ENCODE data around the gene GP2.

- TF ChIP-seq EZH2 (IDR thresholded peaks at IDR 0.05; ENCODE audit: low read length, missing control alignments) (no peak), CTCF (conservative IDR thresholded peaks at IDR 0.05 in 1 of 2, IDR thresholded peaks at IDR 0.05 in 1 of 2; ENCODE audit: low read depth in 1 of 2, low read length in 2 of 2) (no peak)
Measured at GRCh38 chr16:20353379-20353778, 26.1 kb upstream of the GP2 start.

Measured in fibroblast of lung (primary cell).